ENCODE data around the gene STMND1.

- TF ChIP-seq CTCF (IDR thresholded peaks at IDR 0.05; ENCODE audit: poor library complexity, severe bottlenecking) = no peak
- no peak for TF ChIP-seq POLR2AphosphoS5 (IDR thresholded peaks at IDR 0.05)
- TF ChIP-seq RAD21 (conservative IDR thresholded peaks at IDR 0.05) = no peak
- no peak for TF ChIP-seq SMC3 (conservative IDR thresholded peaks at IDR 0.05; ENCODE audit: poor library complexity)
- no peak for TF ChIP-seq EZH2 (IDR thresholded peaks at IDR 0.05; ENCODE audit: borderline replicate concordance, insufficient read depth, low read length, poor library complexity, severe bottlenecking)
These were observed 42.8 kb upstream of the STMND1 start for GRCh38 chr6:17059022-17059421.

All from neural cell (in vitro differentiated cells).